GF-D8 (cell line): ENCODE data around the gene ROBO3.
A peak's percentile ranks its signal among the peaks of the same experiment; 100 is the strongest.

Experiments used
- DNase-seq: peaks from one replicate; lab custom pipeline; 2025; lab: John Stamatoyannopoulos, UW

Gene ROBO3

GRCh38 chr11:124865181-124865901, at the start of gene ROBO3:
TSS of gene ROBO3 (plus strand) at chr11:124865432. CDS start at chr11:124865578, 146 bp downstream.
- no peak for DNase-seq

GRCh38 chr11:124817036-124817435, 48.2 kb upstream of the ROBO3 start:
- no peak for DNase-seq

GRCh38 chr11:124821995-124822730, 43.1 kb upstream of the ROBO3 start:
- no peak for DNase-seq

- DNase-seq: no peak
Observed at GRCh38 chr11:124823512-124824376, 41.5 kb upstream of the ROBO3 start.

GRCh38 chr11:124825876-124826275, 39.4 kb upstream of the ROBO3 start:
- DNase-seq: no peak

- no peak for DNase-seq
Observed at GRCh38 chr11:124829986-124830385, 35.2 kb upstream of the ROBO3 start.

- no peak for DNase-seq
Observed at GRCh38 chr11:124830749-124831148, 34.5 kb upstream of the ROBO3 start.

- no peak for DNase-seq
Observed at GRCh38 chr11:124831897-124832296, 33.3 kb upstream of the ROBO3 start.

GRCh38 chr11:124832571-124832970, 32.7 kb upstream of the ROBO3 start:
- DNase-seq: no peak

GRCh38 chr11:124834526-124835180, 30.6 kb upstream of the ROBO3 start:
- DNase-seq: no peak

- no peak for DNase-seq
Observed at GRCh38 chr11:124835918-124836317, 29.3 kb upstream of the ROBO3 start.

- peak; percentile 82 for DNase-seq
Observed at GRCh38 chr11:124837491-124837856, 27.8 kb upstream of the ROBO3 start.

GRCh38 chr11:124838805-124839127, 26.5 kb upstream of the ROBO3 start:
- no peak for DNase-seq

GRCh38 chr11:124839128-124839971, 25.9 kb upstream of the ROBO3 start:
- DNase-seq: no peak

- DNase-seq: no peak
Observed at GRCh38 chr11:124839972-124840621, 25.1 kb upstream of the ROBO3 start.

- no peak for DNase-seq
Observed at GRCh38 chr11:124840666-124841065, 24.6 kb upstream of the ROBO3 start.

GRCh38 chr11:124841201-124841600, 24.0 kb upstream of the ROBO3 start:
- DNase-seq: no peak

- DNase-seq: no peak
Observed at GRCh38 chr11:124841840-124842239, 23.4 kb upstream of the ROBO3 start.

GRCh38 chr11:124842305-124842704, 22.9 kb upstream of the ROBO3 start:
- no peak for DNase-seq

GRCh38 chr11:124843616-124843910, 21.7 kb upstream of the ROBO3 start:
- DNase-seq: no peak

- DNase-seq: no peak
Observed at GRCh38 chr11:124844664-124845079, 20.6 kb upstream of the ROBO3 start.
